Stimulated activated naive CD4-positive, alpha-beta T cell treated with Interleukin-2 at 50 U/mL for 16 hours (primary cell): Measurements from ENCODE around the gene SLC39A11.
"Not testable (repeated sequence)": the region's sequence is repeated elsewhere in the genome, so short reads cannot be mapped to it uniquely, and the experiment has no call there.

Experiments
- DNase-seq: peaks from one replicate; lab custom pipeline; 2025; lab: John Stamatoyannopoulos, UW

The SLC39A11 gene

DNA sequence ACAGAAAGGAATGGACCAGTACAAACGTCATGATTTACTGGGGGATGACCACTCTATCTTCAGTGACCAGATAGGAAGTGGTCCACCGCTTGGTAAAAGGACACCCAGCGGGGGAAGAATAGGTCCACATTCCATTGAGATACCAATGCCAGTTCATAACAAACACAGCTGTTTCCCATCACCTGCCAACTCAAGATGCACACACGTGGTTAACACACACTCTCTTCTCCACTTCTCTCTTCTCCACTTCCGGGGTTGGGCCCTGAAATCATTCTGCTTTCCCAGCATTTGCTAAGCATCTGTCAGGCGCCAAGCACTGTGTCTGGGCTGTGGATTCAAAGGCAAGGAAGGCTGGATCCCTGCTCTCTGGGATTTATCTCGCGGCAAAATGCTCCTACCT is 175.5 kb downstream of the SLC39A11 start:
- DNase-seq = no peak

DNA sequence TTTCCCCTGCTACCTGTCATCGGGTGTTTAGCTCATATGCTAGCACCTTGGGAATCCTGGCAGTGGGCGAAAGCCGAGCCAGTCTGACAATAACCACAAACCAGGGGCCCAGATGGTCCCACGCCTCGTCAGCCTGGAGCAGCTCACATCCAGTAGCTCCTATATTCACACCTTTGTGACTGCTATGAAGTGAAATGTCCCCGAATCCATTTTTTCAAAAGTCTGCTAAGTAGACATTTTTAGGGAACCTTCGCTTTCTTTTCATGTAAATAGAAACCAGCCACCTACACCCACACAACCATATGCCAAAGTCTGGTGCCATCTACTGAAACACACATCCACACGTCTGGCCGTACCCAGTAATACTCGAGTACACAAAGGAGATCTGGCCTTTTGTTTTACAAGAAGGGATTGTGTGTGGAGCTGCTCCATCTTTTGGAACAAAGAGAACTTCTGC is 176.8 kb downstream of the SLC39A11 start:
- DNase-seq = no peak

DNA sequence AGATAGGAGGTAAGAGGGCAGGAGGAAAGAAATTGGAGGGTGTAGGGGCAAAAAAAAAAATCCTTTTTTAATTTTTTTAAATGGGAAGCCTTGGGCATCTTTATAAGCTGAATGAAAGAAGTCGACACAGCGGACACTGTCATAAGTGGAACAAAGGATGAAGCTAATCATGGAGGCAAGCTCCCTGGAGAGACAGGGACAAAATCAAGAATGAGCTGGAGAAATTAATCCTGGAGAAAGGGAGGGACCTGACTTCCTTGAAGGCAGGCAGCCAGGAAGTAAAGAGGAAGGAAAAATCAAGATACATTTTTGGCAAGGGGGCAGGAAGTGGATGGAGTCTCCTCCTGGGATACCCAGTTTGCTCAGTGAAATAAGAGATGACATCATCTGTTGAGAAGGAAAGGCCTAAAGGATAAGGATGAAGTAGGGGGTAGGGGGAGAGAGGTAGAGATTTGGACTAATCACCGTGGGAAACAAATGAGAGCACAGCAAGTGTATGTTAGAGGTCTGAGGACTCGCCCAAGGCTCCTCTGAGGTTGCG is 179.3 kb downstream of the SLC39A11 start:
- DNase-seq = no peak

DNA sequence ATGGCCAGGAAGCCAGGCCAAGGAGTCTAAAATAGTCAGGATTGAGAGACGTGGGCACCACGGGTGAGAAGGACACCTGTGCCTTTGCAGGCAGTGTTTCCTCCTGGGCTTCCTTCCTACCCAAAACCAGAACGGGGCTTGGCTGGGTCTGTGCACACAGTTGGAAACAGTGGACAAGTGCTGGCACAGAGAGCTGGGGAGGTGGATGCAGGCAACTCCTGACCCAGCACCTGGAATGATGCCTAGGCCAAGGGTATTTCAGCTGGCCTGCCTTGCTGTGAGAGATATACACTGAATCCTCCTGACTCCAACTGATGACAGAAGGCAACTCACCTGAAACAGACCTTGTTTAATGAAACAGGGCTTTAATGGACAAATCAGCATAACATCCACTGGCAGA is 186.2 kb downstream of the SLC39A11 start:
- DNase-seq = no peak

DNA sequence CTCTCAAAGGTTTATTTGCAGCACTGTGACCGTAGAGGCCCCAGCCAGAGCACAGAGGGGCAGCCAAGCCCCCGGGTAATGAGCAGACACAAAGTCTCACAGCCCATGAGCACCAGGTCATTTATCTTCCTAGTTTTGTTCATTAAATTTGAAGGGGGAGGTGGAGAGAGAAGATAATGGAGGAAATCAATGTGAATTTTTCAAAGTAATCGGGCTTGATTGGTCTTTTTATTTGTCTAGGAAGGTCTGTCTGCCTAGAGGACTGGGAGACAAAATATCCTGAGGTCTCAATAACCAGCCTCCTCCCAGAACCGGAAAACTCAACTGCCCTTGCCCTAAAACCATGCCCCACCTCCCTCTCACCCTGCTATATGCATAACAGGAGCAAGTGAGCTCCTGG is 189.0 kb downstream of the SLC39A11 start:
- no peak for DNase-seq

GRCh38 chr17:72901657-72902056 is 190.8 kb downstream of the SLC39A11 start:
- no peak for DNase-seq

- DNase-seq = no peak
Observed at GRCh38 chr17:72901083-72901482, 191.4 kb downstream of the SLC39A11 start.

GRCh38 chr17:72900654-72900971 is 191.9 kb downstream of the SLC39A11 start:
- no peak for DNase-seq

DNA sequence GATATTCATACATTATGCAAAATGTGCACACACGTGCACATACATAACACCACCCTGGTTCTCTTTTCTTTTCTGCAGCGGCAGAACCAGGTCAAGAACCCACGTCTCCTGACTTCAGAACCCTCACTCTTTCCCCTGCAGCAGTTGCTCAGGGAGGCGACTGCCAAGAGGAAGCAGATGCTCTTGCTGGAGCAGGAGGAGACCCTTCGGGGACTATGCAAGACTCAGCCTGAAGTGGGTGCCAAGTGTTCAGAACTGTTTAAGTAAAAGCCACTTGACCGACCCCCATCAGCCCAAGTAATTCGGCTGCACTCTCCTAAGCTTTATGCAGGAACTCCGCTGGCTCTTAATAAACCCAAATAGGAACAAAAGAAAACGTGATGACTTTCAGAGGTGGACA is 193.8 kb downstream of the SLC39A11 start:
- no peak for DNase-seq

DNA sequence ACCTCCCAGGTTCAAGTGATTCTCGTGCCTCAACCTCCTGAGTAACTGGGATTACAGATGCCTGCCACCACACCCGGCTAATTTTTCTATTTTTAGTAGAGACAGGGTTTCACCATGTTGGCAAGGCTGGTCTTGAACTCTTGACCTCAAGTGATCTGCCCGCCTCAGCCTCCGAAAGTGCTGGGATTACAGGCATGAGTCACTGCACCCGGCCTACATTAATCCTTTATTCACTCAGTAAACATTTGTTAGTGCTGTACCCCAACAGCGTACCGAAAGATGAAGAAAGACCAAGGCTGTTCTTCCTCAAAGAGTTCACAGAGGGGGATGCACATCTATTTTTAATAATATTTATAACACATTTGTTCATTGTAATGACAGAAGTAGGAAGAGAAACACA is 196.2 kb downstream of the SLC39A11 start:
- not testable (repeated sequence) for DNase-seq

- no peak for DNase-seq
Observed at GRCh38 chr17:72891627-72892026, 200.9 kb downstream of the SLC39A11 start.

GRCh38 chr17:72890711-72891110 is 201.8 kb downstream of the SLC39A11 start:
- no peak for DNase-seq

DNA sequence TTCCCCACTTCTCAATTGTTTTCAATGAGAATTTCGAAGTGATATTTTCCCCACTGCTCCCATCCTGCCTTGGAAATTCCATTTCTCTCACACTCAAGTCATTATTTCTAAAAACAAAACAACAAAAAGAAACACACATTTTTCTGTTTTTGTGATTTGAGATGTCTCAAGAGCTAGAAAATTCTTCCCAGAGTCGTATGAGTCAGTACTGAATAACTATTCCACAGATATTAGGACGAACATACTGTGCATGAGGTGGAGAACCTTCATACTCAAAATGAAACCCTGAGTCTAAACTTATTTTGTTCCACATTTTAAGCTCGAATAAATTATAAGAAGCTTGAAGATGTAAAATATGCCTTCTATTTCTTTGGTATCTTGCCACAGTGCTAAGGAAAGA is 204.6 kb downstream of the SLC39A11 start:
- DNase-seq = no peak

- DNase-seq = no peak
Observed at GRCh38 chr17:72887322-72887721, 205.2 kb downstream of the SLC39A11 start.

DNA sequence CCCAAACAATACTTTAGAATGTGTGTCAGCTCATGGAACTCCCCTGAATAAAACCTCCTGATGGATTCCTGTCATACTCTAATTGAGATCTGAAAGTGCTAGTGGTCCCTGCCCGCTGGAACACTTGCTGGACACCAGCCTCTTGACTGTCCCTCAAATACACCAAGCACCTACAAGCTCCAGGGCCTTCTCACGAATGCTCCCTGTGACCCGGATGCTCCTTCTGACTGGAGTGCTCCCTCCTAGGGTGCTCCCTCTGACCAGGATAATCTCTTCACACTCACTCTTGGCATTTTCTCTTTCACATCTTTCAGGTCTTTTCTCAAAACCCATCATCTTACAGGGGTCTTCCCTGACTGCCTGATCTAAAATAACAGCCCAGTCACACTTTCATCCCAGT is 205.9 kb downstream of the SLC39A11 start:
- no peak for DNase-seq

DNA sequence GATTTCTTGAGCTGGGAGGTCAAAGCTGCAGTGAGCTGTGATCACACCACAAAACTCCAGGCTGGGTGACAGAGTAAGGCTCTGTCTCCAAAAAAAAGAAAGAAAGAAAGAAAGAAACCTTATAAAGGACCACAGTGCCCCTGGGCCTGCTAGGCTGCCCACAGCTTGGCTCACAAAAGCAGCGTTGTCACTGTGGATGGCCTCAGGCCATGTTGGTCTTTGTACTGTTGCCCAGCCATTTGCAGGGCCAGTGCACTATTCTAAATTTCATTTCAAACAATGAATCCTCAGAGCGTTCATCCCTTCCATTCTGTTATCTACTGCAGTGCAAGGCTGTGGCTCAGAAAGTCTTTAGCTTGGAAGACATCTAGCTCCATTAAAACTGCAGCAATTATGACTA is 208.4 kb downstream of the SLC39A11 start:
- no peak for DNase-seq

DNA sequence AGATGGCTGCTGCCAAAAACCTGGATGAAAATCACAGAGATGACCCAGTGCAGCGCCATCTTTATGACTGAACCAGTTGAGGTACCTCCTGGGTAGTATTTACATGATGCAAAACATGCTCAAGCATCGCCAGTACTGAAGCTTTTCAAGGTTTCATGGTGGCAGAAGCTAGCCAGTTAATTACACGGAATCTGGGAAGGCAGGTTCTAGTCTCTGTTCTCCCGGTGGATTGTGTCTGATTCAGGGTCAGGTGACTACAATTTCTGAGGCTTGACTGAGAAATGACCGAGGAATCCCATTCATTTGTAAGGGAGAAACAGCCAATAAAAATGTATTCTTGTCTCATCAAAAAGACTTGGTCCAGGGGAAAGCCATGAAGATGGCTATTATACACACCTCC is 209.1 kb downstream of the SLC39A11 start:
- no peak for DNase-seq

- no peak for DNase-seq
Observed at GRCh38 chr17:72882426-72882825, 210.1 kb downstream of the SLC39A11 start.

DNA sequence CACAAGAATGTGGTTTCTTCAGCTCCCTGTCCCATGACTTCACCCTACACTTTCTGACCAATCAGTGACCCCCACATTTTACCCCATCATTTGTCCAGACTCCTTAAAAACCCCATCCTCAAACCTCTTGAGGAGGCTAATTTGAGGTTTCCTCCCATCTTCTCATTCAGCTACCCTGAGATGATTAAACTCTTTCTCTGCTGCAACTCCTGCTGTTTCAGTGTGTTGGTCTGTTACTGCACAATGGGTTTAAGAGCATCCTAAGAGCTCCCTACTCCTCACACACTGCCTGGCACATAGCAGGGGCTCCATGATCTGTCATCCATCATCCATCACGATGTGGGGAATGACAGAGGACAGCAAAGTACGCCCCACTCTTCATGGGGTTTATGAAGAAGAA is 212.6 kb downstream of the SLC39A11 start:
- no peak for DNase-seq

GRCh38 chr17:72878975-72879660 is 213.4 kb downstream of the SLC39A11 start:
- DNase-seq = no peak

DNA sequence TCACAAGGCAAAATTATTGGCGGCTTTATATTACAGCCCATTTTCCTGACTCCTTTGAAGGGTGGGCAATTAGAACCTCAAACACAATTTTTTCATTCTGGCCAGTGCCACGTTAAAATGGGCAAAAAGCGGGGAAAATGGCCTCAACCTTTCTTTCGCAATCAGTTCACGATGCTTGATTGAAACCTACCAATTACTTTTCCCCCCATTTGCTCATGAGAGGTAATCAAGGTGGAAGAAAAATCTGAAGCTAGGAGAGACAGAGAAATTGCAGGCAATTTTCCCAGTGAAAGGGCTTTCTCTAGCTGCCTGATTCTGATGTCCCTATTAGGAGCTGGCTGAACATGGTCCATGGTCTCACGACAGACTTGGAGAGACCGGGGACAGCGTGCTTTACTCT is 215.1 kb downstream of the SLC39A11 start:
- DNase-seq = no peak

DNA sequence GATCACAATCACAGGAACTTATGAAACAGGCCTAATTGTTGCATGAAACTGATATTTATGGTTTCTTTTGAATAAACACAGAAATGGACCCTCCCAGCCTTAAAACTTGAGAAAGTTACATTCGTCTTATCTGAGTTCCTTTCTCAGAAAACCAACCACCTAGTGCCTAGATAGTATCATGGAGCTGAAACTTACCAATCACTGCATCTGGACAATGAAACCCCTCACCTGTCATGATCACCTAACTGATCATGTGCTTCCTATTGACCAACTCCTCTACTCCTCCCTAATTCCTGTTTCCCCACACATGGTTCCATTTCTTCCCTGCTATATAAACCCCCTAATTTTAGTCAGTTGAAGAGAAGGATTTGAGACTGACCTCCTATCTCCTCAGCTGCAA is 216.1 kb downstream of the SLC39A11 start:
- DNase-seq = no peak

GRCh38 chr17:72875361-72875760 is 217.1 kb downstream of the SLC39A11 start:
- DNase-seq = no peak

GRCh38 chr17:72872396-72872795 is 220.1 kb downstream of the SLC39A11 start:
- no peak for DNase-seq
